Activated T-helper 1 cell treated with anti-CD3 and anti-CD28 coated beads, Interleukin-12 subunit alpha, Interleukin-12 subunit beta, Interleukin-2, Interleukin-4 antibody, amounts not matched to agents 30 ng/mL and 10 ng/mL and 1 ng/mL, durations not matched to agents 14 hours and 24 hours and 36 hours (primary cell): ENCODE results near the gene NODAL. TPM values are rescaled to one million over a fixed set of nuclear protein-coding genes. Genes with fewer than 3 reads are reported as not detected.

ENCODE experiments used
- DNase-seq: peaks from one replicate; pipeline ENCODE4 v3.0.0; 2021; ENCODE audit warnings: low spot score
- H3K27ac Mint-ChIP-seq: one replicate; pipeline ENCODE4 v1.8.0; 2021; ENCODE audit warnings: mild to moderate bottlenecking, mixed read lengths
- H3K27me3 Mint-ChIP-seq: one replicate; pipeline ENCODE4 v1.8.0; 2022; ENCODE audit warnings: mild to moderate bottlenecking, moderate library complexity, mixed read lengths; ENCODE audit not compliant: insufficient read depth
- H3K36me3 Mint-ChIP-seq: one replicate; pipeline ENCODE4 v1.8.0; 2021; ENCODE audit warnings: low read depth, mixed read lengths
- H3K4me1 Mint-ChIP-seq: one replicate; pipeline ENCODE4 v1.8.0; 2021; ENCODE audit warnings: low read depth, mixed read lengths
- H3K4me3 Mint-ChIP-seq: one replicate; pipeline ENCODE4 v1.8.0; 2021; ENCODE audit warnings: mild to moderate bottlenecking, moderate library complexity, mixed read lengths
- H3K9me3 Mint-ChIP-seq: one replicate; pipeline ENCODE4 v1.8.0; 2021; ENCODE audit warnings: mixed read lengths
- intact Hi-C: fragments of 100-400 bp; cut with micrococcal nuclease; formaldehyde crosslinking; loops from one replicate; pipeline ENCODE4 v1.15.1; 2024
- total RNA-seq: library from RNA; stranded (reverse); gene quantifications from 2 replicates; pipeline ENCODE4 v1.2.3, GENCODE V29; 2022

NODAL gene
- total RNA-seq, 1 donor from 2014 or later, result not detected

GRCh38 chr10:70437721-70438120 lies 3.8 kb downstream of the NODAL start:
- DNase-seq, result no peak
- peaks cover 2% of the 10 kb centered on the region for H3K36me3 Mint-ChIP-seq
- no peaks in the 10 kb centered on the region for H3K9me3 Mint-ChIP-seq
- no peak overlapping the region for H3K4me3 Mint-ChIP-seq
- H3K27me3 Mint-ChIP-seq, result peaks cover 38% of the 10 kb centered on the region
- peaks cover 20% of the 10 kb centered on the region for H3K4me1 Mint-ChIP-seq
- intact Hi-C loops, result no loop called here
- H3K27ac Mint-ChIP-seq, result no peak overlapping the region

- DNase-seq, result no peak
- no peaks in the 10 kb centered on the region for H3K9me3 Mint-ChIP-seq
- H3K27ac Mint-ChIP-seq, result no peak overlapping the region
- no peak overlapping the region for H3K4me3 Mint-ChIP-seq
- peaks cover 25% of the 10 kb centered on the region for H3K4me1 Mint-ChIP-seq
- intact Hi-C loops, result no loop called here
- peaks cover 5% of the 10 kb centered on the region for H3K36me3 Mint-ChIP-seq
- peaks cover 21% of the 10 kb centered on the region for H3K27me3 Mint-ChIP-seq
Measured at GRCh38 chr10:70435241-70436085, 6.0 kb downstream of the NODAL start.

DNA sequence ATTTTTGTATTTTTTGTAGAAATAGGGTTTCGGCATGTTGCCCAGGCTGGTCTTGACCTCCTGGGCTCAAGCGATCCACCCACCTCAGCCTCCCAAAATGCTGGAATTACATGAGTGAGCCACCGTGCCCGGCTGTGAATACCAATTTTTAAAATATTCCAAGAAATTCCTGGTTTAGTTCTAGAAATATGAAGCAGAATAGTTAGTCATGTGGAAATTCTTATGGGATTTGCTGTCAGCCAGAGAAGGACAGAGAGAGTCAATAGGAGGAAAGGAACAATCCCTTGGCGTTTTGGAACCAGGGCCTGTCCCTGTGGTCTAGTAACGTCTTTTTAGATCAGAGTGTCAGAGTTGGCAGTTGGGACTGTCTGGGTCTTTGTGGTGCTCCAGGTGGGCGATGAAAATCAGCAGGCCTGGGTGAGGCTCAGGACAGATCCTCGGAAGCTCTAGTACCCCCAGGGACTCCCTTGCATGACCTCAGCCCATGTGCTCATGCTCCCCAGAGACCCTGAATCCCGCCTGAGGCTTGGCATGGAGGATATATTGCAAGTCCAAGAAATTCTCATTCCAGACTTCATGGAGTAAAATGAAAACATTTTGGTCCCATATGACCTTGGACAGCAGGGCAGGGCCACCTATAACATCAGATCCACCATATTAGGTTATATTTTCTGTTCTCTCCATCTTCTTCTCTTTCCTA lies 7.8 kb downstream of the NODAL start:
- Mint-ChIP-seq H3K27me3 (peaks cover 10% of the 10 kb centered on the region), H3K9me3 (no peaks in the 10 kb centered on the region), H3K4me1 (peaks cover 25% of the 10 kb centered on the region), H3K27ac (no peak overlapping the region), H3K4me3 (no peak overlapping the region), H3K36me3 (peaks cover 5% of the 10 kb centered on the region)
- no peak for DNase-seq
- intact Hi-C loops, result no loop called here

DNA sequence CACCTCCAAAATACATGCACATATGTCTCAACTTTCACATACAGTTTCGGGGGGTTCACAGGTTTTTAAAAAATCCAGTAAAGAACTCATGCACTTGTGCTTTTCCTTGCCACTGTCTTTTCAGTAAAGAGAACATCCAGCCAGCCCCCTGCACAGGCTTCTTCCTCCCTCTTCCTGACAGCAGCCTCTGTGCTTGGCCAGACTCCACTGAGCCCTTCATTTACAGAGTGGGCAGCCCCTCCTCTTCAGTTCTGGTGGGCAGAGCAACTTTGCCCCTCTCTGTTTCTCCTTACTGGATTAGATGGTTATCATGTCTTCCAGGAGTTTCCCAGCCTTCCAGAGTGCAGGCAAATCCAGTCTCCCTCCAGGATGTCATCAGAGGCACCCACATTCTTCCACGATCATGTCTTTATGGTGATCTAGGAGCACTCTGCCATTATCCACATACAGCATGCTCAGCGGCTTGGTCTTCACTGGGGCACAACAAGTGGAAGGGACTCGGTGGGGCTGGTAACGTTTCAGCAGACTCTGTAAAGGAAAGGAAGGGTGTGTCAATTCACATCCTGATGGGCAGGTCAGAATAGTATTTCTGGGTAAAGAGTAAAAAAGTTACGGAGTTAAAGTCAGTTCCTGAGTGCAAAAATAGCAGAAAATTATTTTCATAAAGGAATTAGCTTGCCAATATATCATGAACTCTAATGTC lies 8.8 kb downstream of the NODAL start:
- peaks cover 25% of the 10 kb centered on the region for H3K4me1 Mint-ChIP-seq
- H3K27me3 Mint-ChIP-seq, result peaks cover 5% of the 10 kb centered on the region
- H3K9me3 Mint-ChIP-seq, result no peaks in the 10 kb centered on the region
- peak overlapping the region; percentile 68 for H3K4me3 Mint-ChIP-seq
- peaks cover 8% of the 10 kb centered on the region for H3K36me3 Mint-ChIP-seq
- H3K27ac Mint-ChIP-seq, result peak overlapping the region; percentile 10
- DNase-seq, result no peak
- intact Hi-C loops, result no loop called here

GRCh38 chr10:70432101-70432500 lies 9.4 kb downstream of the NODAL start:
- intact Hi-C loops, result no loop called here
- Mint-ChIP-seq H3K4me1 (peaks cover 25% of the 10 kb centered on the region), H3K27ac (no peak overlapping the region), H3K36me3 (peaks cover 8% of the 10 kb centered on the region), H3K27me3 (no peaks in the 10 kb centered on the region), H3K9me3 (no peaks in the 10 kb centered on the region), H3K4me3 (no peak overlapping the region)
- no peak for DNase-seq

DNA sequence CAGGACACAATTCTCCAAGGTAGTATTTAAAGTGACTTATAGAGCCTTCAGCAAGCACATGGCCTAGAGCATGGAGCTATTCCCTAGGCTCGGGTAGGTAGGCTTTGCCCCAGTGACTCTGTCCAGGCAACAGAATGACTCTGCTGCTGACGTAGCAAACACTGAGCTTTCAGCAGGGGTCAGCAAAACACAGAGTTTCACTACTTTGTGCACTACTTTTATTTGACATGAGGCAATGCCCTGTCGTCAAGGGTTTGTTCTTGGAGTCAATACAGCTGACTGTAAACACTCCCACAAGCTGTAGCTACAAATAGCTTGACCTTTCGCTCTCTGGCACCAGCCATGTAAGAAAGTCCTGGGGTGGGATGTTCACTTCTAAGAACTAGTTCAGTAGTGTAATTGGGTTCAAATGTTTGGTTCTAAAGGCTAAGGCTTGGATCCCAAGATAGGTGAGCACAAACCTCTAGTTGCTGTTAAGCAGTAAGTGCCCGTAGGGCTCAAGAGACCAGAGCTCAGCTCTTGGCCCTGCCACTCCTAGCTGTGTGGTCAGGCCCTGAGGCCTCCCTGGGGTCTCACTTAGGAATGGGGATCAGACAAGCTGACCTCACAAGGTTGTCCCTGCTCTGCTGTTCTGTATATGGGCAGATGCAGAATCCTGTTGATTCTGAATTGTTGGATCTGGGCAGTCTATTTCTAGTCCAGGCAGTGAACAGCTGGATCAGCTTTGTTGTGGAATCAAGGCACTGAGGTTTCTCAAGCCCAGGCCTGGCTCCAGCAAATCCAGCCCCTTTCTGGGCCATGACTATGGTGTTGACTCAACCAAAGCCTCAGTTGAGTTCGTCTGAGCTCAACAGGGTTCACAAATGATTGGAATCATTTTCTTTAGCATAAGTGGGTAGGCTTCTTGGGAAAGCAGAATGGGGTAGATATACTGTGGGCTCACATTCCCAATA lies 10.7 kb downstream of the NODAL start:
- intact Hi-C loops, result no loop called here
- Mint-ChIP-seq H3K27ac (no peak overlapping the region), H3K4me1 (peaks cover 25% of the 10 kb centered on the region), H3K4me3 (no peak overlapping the region), H3K27me3 (no peaks in the 10 kb centered on the region), H3K9me3 (no peaks in the 10 kb centered on the region), H3K36me3 (peaks cover 11% of the 10 kb centered on the region)
- DNase-seq, result no peak

DNA sequence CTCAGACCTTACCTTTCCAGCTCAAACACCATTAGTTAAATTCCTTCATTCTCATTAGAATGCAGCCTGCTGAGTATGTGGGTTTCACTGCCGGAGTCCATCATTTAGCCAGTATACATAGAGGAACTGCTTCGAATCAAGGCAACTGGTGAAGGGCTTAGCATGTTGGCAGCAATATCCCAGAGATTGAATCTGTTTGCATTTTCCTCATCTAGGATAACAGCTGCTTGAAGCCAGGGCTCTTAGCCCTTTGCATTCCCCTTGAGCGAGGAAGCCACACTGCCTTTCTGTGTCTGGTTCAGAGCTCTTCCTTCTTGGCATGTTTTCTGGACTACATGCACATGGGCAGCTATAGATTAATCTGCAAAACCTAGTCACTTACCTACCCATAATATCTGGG lies 14.7 kb downstream of the NODAL start:
- intact Hi-C loops, result no loop called here

DNA sequence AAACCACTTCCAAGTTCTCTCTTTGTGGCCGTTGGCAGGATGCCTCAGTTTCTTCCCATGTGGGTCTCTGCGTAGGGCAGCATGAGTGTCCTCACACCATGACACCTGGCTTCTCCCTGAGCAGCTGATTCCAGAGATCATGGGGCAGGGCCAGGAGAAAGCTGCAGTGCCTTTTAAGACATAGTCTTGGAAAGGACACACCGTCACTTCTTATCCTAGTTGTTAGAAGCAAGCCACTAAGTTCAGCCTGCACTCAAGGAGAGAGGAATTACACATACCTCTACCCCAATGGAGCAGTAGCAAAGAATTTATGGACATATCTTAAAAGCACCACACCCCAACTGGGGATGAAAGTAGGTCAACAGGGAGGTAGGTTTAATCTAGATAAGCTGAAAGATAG lies 16.4 kb downstream of the NODAL start:
- Mint-ChIP-seq H3K36me3 (peaks cover 45% of the 10 kb centered on the region), H3K27me3 (no peaks in the 10 kb centered on the region)

More for the DNA sequence above, 14.7 kb downstream of the NODAL start:
- no peak for DNase-seq
- Mint-ChIP-seq H3K4me1 (peaks cover 2% of the 10 kb centered on the region), H3K4me3 (no peak overlapping the region), H3K27me3 (no peaks in the 10 kb centered on the region), H3K27ac (no peak overlapping the region), H3K36me3 (peaks cover 39% of the 10 kb centered on the region), H3K9me3 (no peaks in the 10 kb centered on the region)

DNA sequence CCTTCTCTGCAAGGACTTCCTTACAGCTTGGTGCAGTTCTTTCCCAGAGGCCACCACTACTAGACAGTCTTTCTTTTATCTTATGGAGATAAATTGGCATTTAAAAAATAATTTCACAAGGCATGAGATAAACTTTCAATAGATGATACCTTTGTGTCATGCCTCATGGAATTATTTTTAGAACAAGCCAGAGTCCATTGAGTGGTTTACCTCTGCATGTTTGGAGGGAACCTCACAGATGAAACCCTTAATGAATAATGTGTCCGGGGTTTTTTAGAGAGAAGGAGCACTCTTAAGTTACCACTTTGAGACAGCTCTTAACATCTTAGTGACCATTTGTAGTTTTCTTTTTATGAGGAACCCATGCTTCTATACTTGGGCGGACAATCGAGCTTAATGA lies 17.2 kb downstream of the NODAL start:
- no peaks in the 10 kb centered on the region for H3K9me3 Mint-ChIP-seq
- no peaks in the 10 kb centered on the region for H3K27me3 Mint-ChIP-seq
- no peak overlapping the region for H3K27ac Mint-ChIP-seq
- no peak overlapping the region for H3K4me3 Mint-ChIP-seq
- no peak for DNase-seq
- H3K36me3 Mint-ChIP-seq, result peaks cover 47% of the 10 kb centered on the region
- intact Hi-C loops, result no loop called here
- no peaks in the 10 kb centered on the region for H3K4me1 Mint-ChIP-seq

More for the DNA sequence above, 16.4 kb downstream of the NODAL start:
- intact Hi-C loops, result no loop called here
- Mint-ChIP-seq H3K4me1 (no peaks in the 10 kb centered on the region), H3K27ac (no peak overlapping the region), H3K9me3 (no peaks in the 10 kb centered on the region), H3K4me3 (no peak overlapping the region)
- DNase-seq, result no peak

DNA sequence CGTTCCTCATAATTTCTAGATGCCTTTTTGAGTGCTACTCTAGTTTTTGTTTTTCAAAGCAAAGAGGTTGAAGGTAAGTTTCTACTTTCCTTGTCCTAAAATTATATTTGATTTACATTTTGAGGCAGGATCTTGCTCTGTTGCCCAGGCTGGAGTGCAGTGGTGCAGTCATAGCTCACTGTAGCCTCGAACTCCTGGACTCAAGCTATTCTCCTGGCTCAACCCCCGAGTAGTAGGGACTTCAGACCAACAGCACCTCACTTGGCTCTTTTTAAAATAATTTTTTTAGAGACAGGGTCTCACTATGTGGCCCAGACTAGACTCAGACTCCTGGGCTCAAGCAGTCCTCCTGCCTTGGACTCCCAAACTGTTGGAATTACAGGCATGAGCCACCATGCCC lies 22.8 kb downstream of the NODAL start:
- peaks cover 30% of the 10 kb centered on the region for H3K4me1 Mint-ChIP-seq
- peaks cover 35% of the 10 kb centered on the region for H3K36me3 Mint-ChIP-seq
- no peak overlapping the region for H3K27ac Mint-ChIP-seq
- H3K4me3 Mint-ChIP-seq, result no peak overlapping the region
- intact Hi-C loops, result no loop called here
- no peaks in the 10 kb centered on the region for H3K27me3 Mint-ChIP-seq
- no peaks in the 10 kb centered on the region for H3K9me3 Mint-ChIP-seq
- no peak for DNase-seq

DNA sequence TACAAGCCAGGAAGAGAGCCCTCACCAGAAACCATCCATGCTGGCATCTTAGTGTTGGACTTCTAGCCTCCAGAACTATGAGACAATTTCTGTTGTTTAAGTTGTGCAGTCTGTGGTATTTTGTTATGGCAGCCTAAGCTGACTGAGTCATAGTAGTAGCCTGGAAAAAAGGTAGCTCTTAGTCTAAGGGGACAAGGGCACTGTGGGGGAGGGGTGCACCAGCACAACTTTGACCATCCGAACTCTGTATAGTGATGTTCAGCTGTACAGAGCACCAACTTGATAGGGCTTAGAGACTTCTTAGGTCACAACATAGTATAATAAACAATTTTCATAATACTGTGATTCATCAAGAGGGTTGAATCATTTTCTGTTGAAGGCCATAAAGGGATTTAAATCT lies 23.3 kb downstream of the NODAL start:
- H3K4me1 Mint-ChIP-seq, result peaks cover 30% of the 10 kb centered on the region
- no peaks in the 10 kb centered on the region for H3K27me3 Mint-ChIP-seq
- H3K4me3 Mint-ChIP-seq, result no peak overlapping the region
- intact Hi-C loops, result no loop called here
- no peaks in the 10 kb centered on the region for H3K9me3 Mint-ChIP-seq
- no peak overlapping the region for H3K27ac Mint-ChIP-seq
- H3K36me3 Mint-ChIP-seq, result peaks cover 34% of the 10 kb centered on the region
- no peak for DNase-seq

DNA sequence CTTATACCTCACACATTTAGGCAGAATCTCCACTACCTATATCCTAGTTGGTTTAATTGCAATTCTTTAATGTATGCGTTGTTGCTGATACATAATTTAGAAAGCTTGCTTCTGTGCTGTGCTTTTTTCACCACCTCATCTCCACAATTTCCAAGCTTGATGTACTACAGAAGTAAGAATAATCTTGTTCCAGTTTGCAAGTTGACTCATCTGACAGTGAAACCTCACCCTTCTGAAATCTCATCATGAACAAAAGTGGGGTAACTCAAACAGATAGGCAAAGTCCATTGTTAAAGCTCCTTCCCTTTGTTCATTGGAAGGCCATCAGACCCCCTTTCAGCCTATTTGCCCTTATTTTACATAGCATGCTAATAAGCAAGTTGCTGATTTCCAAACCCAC lies 23.9 kb downstream of the NODAL start:
- Mint-ChIP-seq H3K4me1 (peaks cover 31% of the 10 kb centered on the region), H3K36me3 (peaks cover 30% of the 10 kb centered on the region), H3K27me3 (no peaks in the 10 kb centered on the region), H3K27ac (no peak overlapping the region), H3K9me3 (no peaks in the 10 kb centered on the region), H3K4me3 (no peak overlapping the region)
- no peak for DNase-seq
- intact Hi-C loops, result no loop called here
